K562 (cell line): ENCODE data around the gene SHE. TPM values are rescaled to one million over a fixed set of nuclear protein-coding genes. Genes with fewer than 3 reads are reported as not detected.
A peak's percentile ranks its signal among the peaks of the same experiment; 100 is the strongest.

Experiments
- ATAC-seq: fragments of 200-7000 bp; cut with Tn5 transposase; 3 replicates; pipeline ENCODE4 v1.9.1; 2020; ENCODE audit warnings: moderate library complexity
- BruUV-seq: library from RNA; stranded (reverse); fragments of 400-500 nt; replicated peaks from 2 replicates; lab custom pipeline; 2021; lab: Mats Ljungman, UMichigan
- CTCF ChIA-PET: fragments of 300-600 bp; formaldehyde crosslinking; extraction: SDS; loops from one replicate; lab custom pipeline; 2021; ENCODE audit warnings: low intra/inter-chr PET ratio; lab: Yijun Ruan, JAX
- POLR2A ChIA-PET: fragments of 300-600, 350-650 bp; sonication (Branson Sonifier 250); formaldehyde crosslinking; extraction: SDS; loops from one replicate; lab custom pipeline; 2021; ENCODE audit warnings: antibody characterized with exemption, inconsistent platforms; lab: Yijun Ruan, JAX
- DNase-seq, 4 experiments: peaks; one replicate each; pipeline versions ENCODE4 v3.0.0 to v3.0.0-alpha.2; 2011 to 2018; ENCODE audit warnings: low spot score in 3 of 4, mixed read lengths in 3 of 4; ENCODE audit errors: extremely low read depth in 1 of 4
- FAIRE-seq: peaks from 2 replicates; lab custom pipeline; 2011; peaks lifted over from hg19 to GRCh38; lab: Jason Lieb, UNC
- H2AFZ ChIP-seq: 2 replicates; pipeline ENCODE4 v1.6.0; 2011; ENCODE audit warnings: low read depth, low read length, control low read depth, inconsistent platforms
- H3K27ac ChIP-seq: fragments of 200-600 bp; 3 replicates; pipeline ENCODE4 v1.8.0; 2011; ENCODE audit warnings: low read depth, mild to moderate bottlenecking, control low read depth, inconsistent platforms, low read length, moderate library complexity, mixed read lengths; ENCODE audit errors: extremely low read depth
- H3K27me3 ChIP-seq, 2 experiments: fragments of 300-600 bp in 1 of 2; 2 replicates in 1 of 2; 3 replicates in 1 of 2; pipeline versions ENCODE4 v1.6.0 to v1.8.0; 2011; ENCODE audit warnings: inconsistent platforms in 2 of 2, low read length in 2 of 2, mild to moderate bottlenecking in 1 of 2, mixed read lengths in 1 of 2, moderate library complexity in 1 of 2; ENCODE audit not compliant: control insufficient read depth in 2 of 2, insufficient read depth in 2 of 2
- H3K36me3 ChIP-seq: fragments of 300-600 bp; 3 replicates; pipeline ENCODE4 v1.8.0; 2011; ENCODE audit warnings: mild to moderate bottlenecking, low read length, inconsistent platforms; ENCODE audit not compliant: control insufficient read depth, insufficient read depth
- H3K4me1 ChIP-seq, 2 experiments: fragments of 200-600 bp in 1 of 2; replicated peaks in 1 of 2; 2 replicates in 1 of 2; 3 replicates in 1 of 2; pipeline versions ENCODE4 v1.5.1 to v1.8.0; 2011; ENCODE audit warnings: inconsistent platforms in 2 of 2, low read length in 2 of 2, mild to moderate bottlenecking in 1 of 2, mixed read lengths in 1 of 2, moderate library complexity in 1 of 2; ENCODE audit not compliant: control insufficient read depth in 2 of 2, insufficient read depth in 2 of 2
- H3K4me2 ChIP-seq: 2 replicates; pipeline ENCODE4 v1.6.1; 2011; ENCODE audit warnings: low read length, control low read depth, inconsistent platforms, mixed read lengths; ENCODE audit not compliant: insufficient read depth
- H3K4me3 ChIP-seq: fragments of 200-600 bp; sonication (generic), shearing (Covaris generic); 2 replicates; pipeline ENCODE4 v1.5.1; 2016; ENCODE audit warnings: control low read depth, inconsistent platforms
- H3K79me2 ChIP-seq: fragments of 200-600 bp; 3 replicates; pipeline ENCODE4 v1.8.0; 2011; ENCODE audit warnings: low read length, inconsistent platforms; ENCODE audit not compliant: control insufficient read depth, insufficient read depth
- H3K9ac ChIP-seq, 2 experiments: 2 replicates each; pipeline versions ENCODE4 v1.6.0 to v1.6.1; 2011; ENCODE audit warnings: low read depth in 2 of 2, low read length in 2 of 2, control low read depth in 1 of 2, inconsistent platforms in 1 of 2, mild to moderate bottlenecking in 1 of 2, mixed read lengths in 1 of 2; ENCODE audit not compliant: insufficient read depth in 1 of 2
- H3K9me1 ChIP-seq: one replicate; pipeline ENCODE4 v1.6.0; 2011; ENCODE audit warnings: inconsistent platforms, mild to moderate bottlenecking, low read length, moderate library complexity; ENCODE audit not compliant: control insufficient read depth, insufficient read depth
- H3K9me3 ChIP-seq: replicated peaks from 2 replicates; pipeline ENCODE4 v1.5.1; 2011; ENCODE audit warnings: low read depth, low read length, inconsistent platforms; ENCODE audit not compliant: control insufficient read depth, insufficient read depth
- H4K20me1 ChIP-seq: replicated peaks from 2 replicates; pipeline ENCODE4 v1.6.1; 2011; ENCODE audit warnings: low read length, inconsistent platforms, mixed read lengths; ENCODE audit not compliant: control insufficient read depth, insufficient read depth
- ATF3 ChIP-seq, 2 experiments: fragments of 450-650 bp in 1 of 2; sonication (generic) in 1 of 2; formaldehyde crosslinking in 1 of 2; IDR thresholded peaks in 1 of 2; conservative IDR thresholded peaks in 1 of 2; 2 replicates each; pipeline versions ENCODE4 v1.6.1 to v1.8.1; 2016 to 2023; ENCODE audit warnings: mild to moderate bottlenecking in 2 of 2, moderate library complexity in 2 of 2, inconsistent platforms in 1 of 2, missing genetic modification reagents in 1 of 2
- CXXC5 ChIP-seq: fragments of 250-450 bp; sonication (Bioruptor Pico); IDR thresholded peaks from 2 replicates; pipeline ENCODE4 v1.8.0; 2022; ENCODE audit warnings: inconsistent platforms, mild to moderate bottlenecking, moderate library complexity
- EGR1 ChIP-seq: fragments of 450-650 bp; conservative IDR thresholded peaks from 2 replicates; pipeline ENCODE4 v1.6.1; 2017; ENCODE audit warnings: mild to moderate bottlenecking
- FOSL1 ChIP-seq: fragments of 200-800 bp; sonication (Bioruptor generic); conservative IDR thresholded peaks from 2 replicates; pipeline ENCODE4 v1.6.1; 2016; ENCODE audit warnings: missing genetic modification characterization, missing compliant biosample characterization
- HDAC2 ChIP-seq: fragments of 450-650 bp; IDR thresholded peaks from 2 replicates; pipeline ENCODE4 v1.6.1; 2016; ENCODE audit warnings: mild to moderate bottlenecking
- MTA2 ChIP-seq: fragments of 450-650 bp; IDR thresholded peaks from 2 replicates; pipeline ENCODE4 v1.6.1; 2016; ENCODE audit warnings: low read depth
- NUFIP1 ChIP-seq: fragments of 450-650 bp; IDR thresholded peaks from 2 replicates; pipeline ENCODE4 v1.6.1; 2018; ENCODE audit not compliant: partially characterized antibody
- POLR2AphosphoS5 ChIP-seq: IDR thresholded peaks from 2 replicates; pipeline ENCODE4 v1.6.1; 2011; ENCODE audit warnings: mild to moderate bottlenecking, low read depth, low read length, moderate library complexity; ENCODE audit not compliant: control insufficient read depth, insufficient read depth
- RBM15 ChIP-seq: fragments of 200-400 bp; formaldehyde crosslinking; IDR thresholded peaks from 2 replicates; pipeline ENCODE4 v1.6.1; 2018; ENCODE audit warnings: mild to moderate bottlenecking, low read length, moderate library complexity; ENCODE audit not compliant: insufficient read depth
- SMARCC2 ChIP-seq: fragments of 450-650 bp; IDR thresholded peaks from 2 replicates; pipeline ENCODE4 v1.6.1; 2017; ENCODE audit warnings: antibody characterized with exemption, moderate library complexity, mild to moderate bottlenecking, low read depth
- SRSF7 ChIP-seq: fragments of 200-400 bp; formaldehyde crosslinking; optimal IDR thresholded peaks from 2 replicates; pipeline ENCODE3; 2017; ENCODE audit warnings: mild to moderate bottlenecking, low read depth, low read length
- ZNF263 ChIP-seq: sonication (generic); formaldehyde crosslinking; IDR thresholded peaks from 2 replicates; pipeline ENCODE4 v1.8.0; 2022; ENCODE audit warnings: mild to moderate bottlenecking, missing genetic modification reagents, borderline replicate concordance
- ZNF785 ChIP-seq: fragments of 250-450 bp; sonication (Bioruptor Pico); IDR thresholded peaks from 2 replicates; pipeline ENCODE4 v1.4.0; 2020; ENCODE audit warnings: mild to moderate bottlenecking
- ZSCAN32 ChIP-seq: fragments of 450-650 bp; formaldehyde crosslinking; IDR thresholded peaks from 2 replicates; pipeline ENCODE4 v1.4.0; 2020; ENCODE audit warnings: mild to moderate bottlenecking, moderate library complexity
- WGBS: fragments of 100-300 bp; shearing (Covaris generic); methylation state at CpG from one replicate; pipeline ENCODE4 v1.1.6; 2016; ENCODE audit warnings: low coverage, mixed read lengths; ENCODE audit not compliant: insufficient coverage; ENCODE audit errors: missing lambda C conversion rate; 5-methylcytosine and 5-hydroxymethylcytosine counted together
- in situ Hi-C: fragments of 300-500 bp; cut with MboI; formaldehyde crosslinking; loops from 4 replicates; pipeline ENCODE4 v1.15.0; 2018; ENCODE audit warnings: inconsistent platforms, mixed read lengths
- intact Hi-C: fragments of 100-400 bp; cut with micrococcal nuclease; formaldehyde crosslinking; loops from 2 replicates; pipeline ENCODE4 v1.14.2; 2022
- polyA plus RNA-seq, 8 experiments: library from polyadenylated mRNA; depleted of rRNA in 4 of 8; stranded (reverse) in 5 of 8; unstranded in 3 of 8; fragments of >200 nt; fragmentation: Nextera tagmentation in 2 of 8; fragmentation: Illumina TruSeq in 1 of 8; extraction: Ambion mirVana in 2 of 8; extraction: Trizol in 1 of 8; gene quantifications; 2 replicates each; pipeline versions ENCODE4 v1.2.1 to v1.2.3, GENCODE V29; 2011 to 2014; ENCODE audit warnings: inconsistent platforms in 1 of 8, missing spikeins in 1 of 8
- total RNA-seq, 7 experiments: library from RNA; depleted of rRNA in 6 of 7; stranded (reverse); fragments of >200 nt in 6 of 7; fragmentation: Illumina TruSeq in 2 of 7; extraction: Trizol in 2 of 7; gene quantifications; 2 replicates each; pipeline versions ENCODE4 v1.2.1 to v1.2.3, GENCODE V29; 2011 to 2021; ENCODE audit warnings: low replicate concordance in 1 of 7

The SHE gene
- total and polyA plus RNA-seq, 9 of the 15 experiments (the other 6 are each of a cell fraction or from before 2014, with no cell fraction given), result 0.01 to 0.05 TPM; not detected in 7

GRCh38 chr1:154499446-154499845 is 2.8 kb downstream of the SHE start:
- WGBS, result 9% methylated on average over 1 of the region's 1 CpG
- no peak overlapping the region for H3K4me2 ChIP-seq
- TF ChIP-seq SRSF7 (no peak), FOSL1 (tag) (0 out of 2 replicates have a peak, but pooled peaks have one; percentile 23)
- DNase-seq (no peak), FAIRE-seq (no peak), ATAC-seq (no peak)
- no peaks in the 10 kb centered on the region for H3K36me3 ChIP-seq
- intact Hi-C loops, result no loop called here
- no peak overlapping the region for H2AFZ ChIP-seq
- H3K79me2 ChIP-seq, result no peaks in the 10 kb centered on the region
- ChIA-PET CTCF (no interaction called here), POLR2A (interaction anchor here (1.8 kb wide), 1 partner anchor 10 kb away, joined by 7 read pairs; no protein-coding TSS in a partner anchor)
- BruUV-seq, result no TSS peak
- H3K9ac ChIP-seq, result no peak overlapping the region
- H3K27me3 ChIP-seq, result peaks cover 17 to 20% of the 10 kb centered on the region in 2 experiments
- no peaks in the 10 kb centered on the region for H3K9me1 ChIP-seq
- H3K9me3 ChIP-seq, result no peaks in the 10 kb centered on the region
- H4K20me1 ChIP-seq, result no peaks in the 10 kb centered on the region
- H3K27ac ChIP-seq, result no peak overlapping the region
- H3K4me1 ChIP-seq, result peaks cover 6 to 7% of the 10 kb centered on the region in 2 experiments; a peak in 3 of 5 replicates
- no peak overlapping the region for H3K4me3 ChIP-seq
- in situ Hi-C loops, result no loop called here

- ATAC-seq, result peak; percentile 98
- in situ Hi-C loops (no loop called here), intact Hi-C loops (no loop called here)
- H3K9me1 ChIP-seq, result no peaks in the 10 kb centered on the region
- no TSS peak for BruUV-seq
- ChIA-PET POLR2A (interaction anchor here (0.6 to 1.8 kb wide), 5 partner anchors 9 to 175 kb away, joined by 3 to 4 read pairs (median 3); no protein-coding TSS in a partner anchor), CTCF (interaction anchor here (0.6 to 0.7 kb wide), 2 partner anchors 8 to 1141 kb away, joined by 3 to 6 read pairs; no protein-coding TSS in a partner anchor)
- peak overlapping the region; percentile 49; the same call in 1 of the 2 replicates for H2AFZ ChIP-seq
- no peaks in the 10 kb centered on the region for H4K20me1 ChIP-seq
- H3K4me1 ChIP-seq, result peaks cover 11 to 18% of the 10 kb centered on the region in 2 experiments
- peak overlapping the region; percentile 71; the same call in 2 of the 3 replicates for H3K27ac ChIP-seq
- no peak overlapping the region for H3K4me3 ChIP-seq
- FAIRE-seq, result peak; percentile 97
- H3K9me3 ChIP-seq, result no peaks in the 10 kb centered on the region
- no peak overlapping the region for H3K4me2 ChIP-seq
- WGBS, result 33% methylated on average over 5 of the region's 5 CpGs
- H3K79me2 ChIP-seq, result no peaks in the 10 kb centered on the region
- H3K36me3 ChIP-seq, result no peaks in the 10 kb centered on the region
- peaks cover 11 to 20% of the 10 kb centered on the region in 2 experiments for H3K27me3 ChIP-seq
- H3K9ac ChIP-seq, result no peak overlapping the region; a peak in 1 of 4 replicates
- DNase-seq, result peak; percentile 71 to 90 (median 82)
- TF ChIP-seq RBM15 (no peak), EGR1 (no peak), ZNF785 (CRISPR knock-in tag) (no peak), ZNF263 (no peak), POLR2AphosphoS5 (peak; percentile 70; the same call in 1 of the 2 replicates), MTA2 (peak; percentile 61; the same call in 1 of the 2 replicates), NUFIP1 (no peak), HDAC2 (peak; percentile 83), SMARCC2 (0 out of 2 replicates have a peak, but pooled peaks have one; percentile 41), ATF3 (IDR thresholded peaks at IDR 0.05) (no peak), ATF3 (CRISPR knock-in tag; conservative IDR thresholded peaks at IDR 0.05) (no peak), ZSCAN32 (CRISPR knock-in tag) (no peak), CXXC5 (CRISPR knock-in tag) (peak; percentile 74)
Observed at GRCh38 chr1:154497026-154497806, 5.0 kb downstream of the SHE start.
